ENCODE results near the gene FTO.

DNA sequence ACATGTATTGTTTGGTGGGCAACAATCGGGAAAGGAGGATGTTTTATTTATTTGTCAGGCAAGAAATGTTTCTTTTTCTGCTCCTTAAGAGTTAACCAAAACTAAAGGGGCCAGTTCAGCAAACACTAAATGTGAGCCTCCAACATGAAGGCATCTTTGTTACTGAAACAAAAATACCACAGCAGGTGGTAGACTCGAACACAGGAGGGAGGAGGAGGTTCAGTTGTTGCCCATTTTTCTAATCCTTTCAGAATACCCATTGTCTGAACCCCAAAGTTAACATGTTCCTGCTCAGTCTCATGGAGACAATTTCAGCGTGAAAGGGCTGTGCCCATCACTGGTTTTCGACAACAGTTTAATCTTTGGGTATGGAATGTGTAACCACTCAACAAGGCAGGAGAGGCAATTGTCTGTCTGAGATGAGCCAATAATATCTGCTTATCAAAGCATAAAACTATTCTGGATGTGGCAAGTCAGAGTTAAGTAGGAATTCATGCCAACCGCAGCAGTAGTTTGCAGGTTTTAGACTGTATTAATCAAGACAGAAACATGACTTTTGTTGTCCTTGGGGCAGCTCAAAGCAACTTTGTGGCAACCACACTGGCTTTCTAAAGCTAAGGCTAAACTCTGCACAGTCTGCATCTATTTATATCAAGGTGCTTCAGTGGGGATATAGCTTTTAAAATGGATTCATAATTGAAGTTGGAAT lies 211.7 kb downstream of the FTO start:
- TF ChIP-seq POLR2AphosphoS5 (IDR thresholded peaks at IDR 0.05; ENCODE audit: low read depth, low read length) (no peak), TAF1 (IDR thresholded peaks at IDR 0.05; ENCODE audit: borderline replicate concordance, insufficient read depth, low read length) (no peak), FOXP2 (optimal IDR thresholded peaks at IDR 0.05; ENCODE audit: borderline replicate concordance, extremely low read depth, extremely low read length, insufficient read depth) (no peak)

All from PFSK-1 (cell line).